Measurements from ENCODE around the gene MAML3.
A peak's percentile ranks its signal among the peaks of the same experiment; 100 is the strongest.

MAML3 gene

GRCh38 chr4:139819082-139819481, 334.9 kb downstream of the MAML3 start:
- no peak for DNase-seq (ENCODE audit: low spot score)
- Histone ChIP-seq H3K27ac (ENCODE audit: poor library complexity, severe bottlenecking) (no peak overlapping the region), H3K36me3 (ENCODE audit: low read depth) (no peaks in the 10 kb centered on the region), H3K4me3 (ENCODE audit: severe bottlenecking) (no peak overlapping the region), H3K9me3 (ENCODE audit: severe bottlenecking) (no peaks in the 10 kb centered on the region), H3K27me3 (ENCODE audit: insufficient read depth, poor library complexity, severe bottlenecking) (no peaks in the 10 kb centered on the region), H3K4me1 (ENCODE audit: insufficient read depth, poor library complexity, severe bottlenecking) (no peaks in the 10 kb centered on the region)
- no peak for ATAC-seq (ENCODE audit: low read depth)
- no peak for TF ChIP-seq CTCF (IDR thresholded peaks at IDR 0.05; ENCODE audit: poor library complexity, severe bottlenecking)

GRCh38 chr4:139817657-139818452, 336.1 kb downstream of the MAML3 start:
- ATAC-seq (ENCODE audit: low read depth): no peak
- TF ChIP-seq CTCF (IDR thresholded peaks at IDR 0.05; ENCODE audit: poor library complexity, severe bottlenecking): no peak
- no peaks in the 10 kb centered on the region for H3K36me3 ChIP-seq (ENCODE audit: low read depth)
- H3K27me3 ChIP-seq (ENCODE audit: insufficient read depth, poor library complexity, severe bottlenecking): no peaks in the 10 kb centered on the region
- H3K4me1 ChIP-seq (ENCODE audit: insufficient read depth, poor library complexity, severe bottlenecking): no peaks in the 10 kb centered on the region
- H3K27ac ChIP-seq (ENCODE audit: poor library complexity, severe bottlenecking): no peak overlapping the region
- H3K9me3 ChIP-seq (ENCODE audit: severe bottlenecking): no peaks in the 10 kb centered on the region
- H3K4me3 ChIP-seq (ENCODE audit: severe bottlenecking): no peak overlapping the region
- DNase-seq (ENCODE audit: low spot score): no peak

DNA sequence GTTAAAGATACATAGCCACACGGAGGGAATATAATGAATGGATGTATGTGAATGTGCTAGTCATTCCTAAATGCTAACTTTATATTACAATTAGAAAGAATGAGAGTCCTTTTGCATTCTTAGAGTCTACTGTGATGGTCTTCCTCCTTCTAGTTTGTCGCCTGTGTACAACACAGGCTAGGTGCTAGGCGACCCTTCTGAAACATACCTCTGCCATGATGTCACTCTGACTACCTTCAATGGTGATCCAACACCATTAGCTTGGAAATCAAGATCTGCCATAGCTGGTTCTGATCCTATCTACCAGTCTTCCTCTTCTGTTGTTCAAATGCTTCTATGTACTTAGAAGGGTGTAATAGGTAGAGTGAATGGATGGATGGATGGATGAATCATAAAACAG, 337.1 kb downstream of the MAML3 start:
- ATAC-seq (ENCODE audit: low read depth) (no peak; the same call in 2 of the 3 replicates), DNase-seq (ENCODE audit: low spot score) (no peak)
- Histone ChIP-seq H3K27me3 (ENCODE audit: insufficient read depth, poor library complexity, severe bottlenecking) (no peaks in the 10 kb centered on the region), H3K4me3 (ENCODE audit: severe bottlenecking) (no peak overlapping the region), H3K27ac (ENCODE audit: poor library complexity, severe bottlenecking) (no peak overlapping the region), H3K9me3 (ENCODE audit: severe bottlenecking) (no peaks in the 10 kb centered on the region), H3K4me1 (ENCODE audit: insufficient read depth, poor library complexity, severe bottlenecking) (no peaks in the 10 kb centered on the region), H3K36me3 (ENCODE audit: low read depth) (no peaks in the 10 kb centered on the region)
- TF ChIP-seq CTCF (IDR thresholded peaks at IDR 0.05; ENCODE audit: poor library complexity, severe bottlenecking): no peak

- TF ChIP-seq CTCF (IDR thresholded peaks at IDR 0.05; ENCODE audit: poor library complexity, severe bottlenecking): no peak
- ATAC-seq (ENCODE audit: low read depth): peak; percentile 21; the same call in 1 of the 3 replicates
- no peaks in the 10 kb centered on the region for H3K4me1 ChIP-seq (ENCODE audit: insufficient read depth, poor library complexity, severe bottlenecking)
- H3K9me3 ChIP-seq (ENCODE audit: severe bottlenecking): no peaks in the 10 kb centered on the region
- no peak overlapping the region for H3K27ac ChIP-seq (ENCODE audit: poor library complexity, severe bottlenecking)
- no peak overlapping the region for H3K4me3 ChIP-seq (ENCODE audit: severe bottlenecking)
- no peak for DNase-seq (ENCODE audit: low spot score)
- H3K27me3 ChIP-seq (ENCODE audit: insufficient read depth, poor library complexity, severe bottlenecking): no peaks in the 10 kb centered on the region
- H3K36me3 ChIP-seq (ENCODE audit: low read depth): no peaks in the 10 kb centered on the region
These were observed 338.0 kb downstream of the MAML3 start for GRCh38 chr4:139815778-139816601.

Data from RWPE2 (cell line).